GM21717 (cell line): Measurements from ENCODE around the gene AIRE.
"Not testable (repeated sequence)": the region's sequence is repeated elsewhere in the genome, so short reads cannot be mapped to it uniquely, and the experiment has no call there.

Source experiments
- ATAC-seq: cut with Tn5 transposase; IDR thresholded peaks from one replicate; pipeline ENCODE4 v1.9.1; 2021; ENCODE audit warnings: mild to moderate bottlenecking, moderate library complexity; ENCODE audit not compliant: unreplicated experiment

AIRE gene

DNA sequence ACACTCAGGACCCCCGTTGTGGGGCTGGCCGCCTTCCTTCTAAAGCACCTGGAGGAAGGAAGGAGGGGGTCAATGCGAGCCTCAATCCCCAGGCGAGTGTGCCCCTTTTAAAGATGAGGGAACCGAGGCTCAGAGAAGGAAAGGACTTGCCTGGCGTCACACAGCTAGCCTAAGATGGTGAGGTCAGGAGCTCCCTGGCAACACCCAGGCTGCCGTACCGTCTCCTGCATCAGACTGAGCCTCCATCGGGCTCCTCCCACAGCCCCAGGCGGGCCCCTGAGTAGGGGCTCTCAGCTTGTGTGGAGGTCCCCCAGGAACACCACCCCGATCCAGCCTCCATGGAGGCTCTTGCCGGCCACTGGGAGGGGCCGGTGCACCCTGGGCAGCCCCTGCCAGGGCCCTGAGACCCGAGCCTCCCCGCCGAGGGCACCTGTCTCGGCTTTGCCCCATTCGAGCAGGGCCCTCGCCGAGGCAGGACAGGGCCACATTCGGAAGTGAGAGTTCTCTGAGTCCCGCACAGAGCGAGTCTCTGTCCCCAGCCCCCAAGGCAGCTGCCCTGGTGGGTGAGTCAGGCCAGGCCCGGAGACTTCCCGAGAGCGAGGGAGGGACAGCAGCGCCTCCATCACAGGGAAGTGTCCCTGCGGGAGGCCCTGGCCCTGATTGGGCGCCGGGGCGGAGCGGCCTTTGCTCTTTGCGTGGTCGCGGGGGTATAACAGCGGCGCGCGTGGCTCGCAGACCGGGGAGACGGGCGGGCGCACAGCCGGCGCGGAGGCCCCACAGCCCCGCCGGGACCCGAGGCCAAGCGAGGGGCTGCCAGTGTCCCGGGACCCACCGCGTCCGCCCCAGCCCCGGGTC lies at the start of gene AIRE:
TSS of gene AIRE (plus strand) at position 739 of the 855 bp plus-strand sequence. CDS start 131 bp downstream, outside the sequence.
- no peak for ATAC-seq

DNA sequence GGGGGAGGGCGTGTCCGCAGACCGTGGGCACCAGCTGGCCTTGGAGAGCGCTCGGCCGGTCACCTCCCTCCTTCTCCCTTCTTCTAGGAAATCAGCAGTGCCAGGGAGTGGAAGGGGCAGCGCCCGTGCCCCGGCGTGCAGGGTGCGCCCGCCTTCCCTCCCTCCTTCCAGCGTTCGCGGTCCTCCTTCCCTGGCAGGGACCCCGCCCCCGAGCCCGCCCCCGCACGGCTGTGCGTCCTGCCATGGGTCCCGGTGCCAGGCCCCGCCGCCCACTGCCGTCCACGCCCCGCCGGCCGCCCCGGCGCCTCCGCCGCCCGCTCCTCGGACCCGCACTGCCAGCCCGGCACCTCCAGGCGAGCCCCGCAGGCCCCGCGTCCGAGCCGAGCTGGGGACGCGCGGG lies 45.3 kb upstream of the AIRE start:
- not testable (repeated sequence) for ATAC-seq

GRCh38 chr21:44240842-44241241 lies 44.8 kb upstream of the AIRE start, which contains the start of gene ICOSLG:
Gene ICOSLG, minus strand, starts transcription at chr21:44240943. Its CDS starts 126 bp downstream, at chr21:44240817.
- ATAC-seq: peak; percentile 47

- ATAC-seq: peak; percentile 29
These were observed 44.4 kb upstream of the AIRE start for GRCh38 chr21:44241281-44241680.

DNA sequence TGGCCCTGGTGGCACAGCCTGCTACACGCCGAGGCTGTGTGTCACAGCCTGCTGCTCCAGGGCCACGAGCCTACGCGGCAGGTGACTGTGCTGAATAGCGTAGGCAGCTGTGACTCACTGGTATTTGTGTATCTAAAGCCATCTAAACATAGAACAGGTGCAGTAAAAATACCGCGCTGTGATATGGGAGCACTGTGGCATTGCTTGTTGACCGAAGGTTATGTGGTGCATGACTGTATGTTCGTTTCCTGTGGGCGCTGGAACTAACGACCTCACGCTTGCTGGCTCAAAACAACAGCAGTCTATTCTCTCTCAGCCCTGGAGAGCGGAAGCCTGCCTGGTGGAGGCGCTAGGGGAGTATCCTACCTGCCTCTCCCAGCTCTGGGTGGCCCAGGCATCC lies 41.7 kb upstream of the AIRE start:
- peak; percentile 50 for ATAC-seq

GRCh38 chr21:44247904-44248303 lies 37.8 kb upstream of the AIRE start:
- ATAC-seq: not testable (repeated sequence)

DNA sequence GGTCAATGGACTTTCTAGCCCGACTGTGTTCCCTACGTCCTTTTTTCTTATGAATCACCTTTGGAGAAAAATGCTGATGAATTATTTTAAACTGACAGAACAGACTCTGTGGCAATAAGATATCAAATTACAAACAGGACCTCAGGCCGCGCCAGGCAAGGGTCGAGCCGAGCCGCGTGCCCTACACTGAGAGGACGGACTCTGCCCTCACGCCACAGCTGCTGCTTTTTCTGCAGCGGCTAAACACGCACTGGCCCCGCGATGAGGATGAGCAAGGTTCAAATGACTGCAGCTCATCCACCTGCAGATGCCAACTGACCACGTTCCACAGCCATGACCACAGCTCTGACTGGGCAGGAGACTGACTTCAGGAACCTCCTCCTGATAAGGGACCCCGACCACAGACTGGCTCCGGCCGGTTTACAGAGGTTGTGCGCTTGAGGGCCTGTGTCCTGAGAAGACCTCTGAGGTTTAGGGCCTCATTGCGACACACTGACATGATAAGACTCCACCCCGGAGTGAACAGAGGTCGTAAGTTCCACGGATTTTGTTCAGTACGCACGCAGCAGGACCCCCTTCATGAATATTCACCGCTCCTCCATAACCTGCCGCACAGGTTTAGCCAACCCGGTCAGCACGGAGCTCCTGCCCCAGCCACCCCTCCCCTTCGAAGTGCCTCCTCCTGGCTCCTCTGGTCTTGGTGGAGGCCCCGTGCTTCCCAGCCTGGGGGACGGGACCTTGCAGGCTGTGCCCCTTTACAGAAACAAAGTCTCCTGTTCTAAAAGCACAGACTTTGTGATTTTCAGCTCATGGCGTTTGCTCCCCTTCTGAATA lies 36.3 kb upstream of the AIRE start:
- not testable (repeated sequence) for ATAC-seq

GRCh38 chr21:44253832-44254710 lies 31.6 kb upstream of the AIRE start:
- no peak for ATAC-seq

- no peak for ATAC-seq
These were observed 30.1 kb upstream of the AIRE start for GRCh38 chr21:44255511-44255981.

DNA sequence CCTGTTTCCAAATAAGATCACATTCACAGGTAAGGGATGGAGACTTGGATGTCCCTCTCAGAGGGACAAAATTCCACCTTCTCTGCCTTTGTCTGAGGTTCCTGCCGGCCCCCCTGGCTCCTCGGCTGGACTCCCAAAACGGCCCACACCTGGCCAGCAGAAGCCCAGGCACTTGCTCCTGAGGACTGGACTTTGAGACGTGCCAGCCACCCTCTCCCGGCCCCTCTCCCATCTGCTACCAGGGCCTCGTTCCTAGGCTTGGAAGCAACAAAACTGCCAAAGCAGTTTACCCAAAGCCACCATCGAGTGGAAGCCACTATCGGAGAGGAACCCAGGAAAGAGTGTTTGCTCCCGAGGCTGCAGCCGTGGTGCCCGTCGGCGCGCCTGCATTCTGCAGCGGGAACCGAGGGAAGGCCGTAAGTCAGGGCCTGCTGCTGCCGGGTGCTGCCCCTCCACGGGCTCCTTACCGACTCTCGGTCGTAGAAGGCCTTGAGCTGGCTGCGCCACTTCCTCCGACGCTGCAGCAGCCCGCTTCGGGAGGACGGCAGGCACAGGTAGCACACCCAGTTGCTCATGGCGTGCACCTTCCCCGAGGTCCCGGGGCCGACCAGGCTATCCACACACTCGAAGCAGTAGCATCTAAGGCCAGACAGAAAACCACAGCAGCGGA lies 27.5 kb upstream of the AIRE start:
- no peak for ATAC-seq

GRCh38 chr21:44259082-44259705 lies 26.5 kb upstream of the AIRE start:
- ATAC-seq: no peak

DNA sequence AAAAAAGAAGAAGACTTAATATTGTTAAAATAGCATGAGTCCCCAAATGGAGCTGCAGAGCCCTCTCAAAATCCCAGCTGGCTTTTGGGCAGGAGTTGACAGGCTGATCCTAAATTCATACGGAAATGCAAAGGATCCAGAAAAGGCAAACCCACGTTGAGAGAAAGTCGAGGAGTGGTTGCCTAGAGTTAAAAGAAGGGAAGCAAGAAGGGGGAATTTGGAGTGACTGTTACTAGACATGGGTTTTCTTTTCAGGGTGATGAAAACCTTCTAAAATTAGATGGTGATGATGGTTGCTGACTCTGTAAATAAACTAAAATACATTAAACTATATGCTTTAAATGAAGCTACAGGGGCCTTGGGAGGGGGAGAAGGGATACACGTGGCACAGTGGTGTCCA lies 25.6 kb upstream of the AIRE start:
- ATAC-seq: no peak

DNA sequence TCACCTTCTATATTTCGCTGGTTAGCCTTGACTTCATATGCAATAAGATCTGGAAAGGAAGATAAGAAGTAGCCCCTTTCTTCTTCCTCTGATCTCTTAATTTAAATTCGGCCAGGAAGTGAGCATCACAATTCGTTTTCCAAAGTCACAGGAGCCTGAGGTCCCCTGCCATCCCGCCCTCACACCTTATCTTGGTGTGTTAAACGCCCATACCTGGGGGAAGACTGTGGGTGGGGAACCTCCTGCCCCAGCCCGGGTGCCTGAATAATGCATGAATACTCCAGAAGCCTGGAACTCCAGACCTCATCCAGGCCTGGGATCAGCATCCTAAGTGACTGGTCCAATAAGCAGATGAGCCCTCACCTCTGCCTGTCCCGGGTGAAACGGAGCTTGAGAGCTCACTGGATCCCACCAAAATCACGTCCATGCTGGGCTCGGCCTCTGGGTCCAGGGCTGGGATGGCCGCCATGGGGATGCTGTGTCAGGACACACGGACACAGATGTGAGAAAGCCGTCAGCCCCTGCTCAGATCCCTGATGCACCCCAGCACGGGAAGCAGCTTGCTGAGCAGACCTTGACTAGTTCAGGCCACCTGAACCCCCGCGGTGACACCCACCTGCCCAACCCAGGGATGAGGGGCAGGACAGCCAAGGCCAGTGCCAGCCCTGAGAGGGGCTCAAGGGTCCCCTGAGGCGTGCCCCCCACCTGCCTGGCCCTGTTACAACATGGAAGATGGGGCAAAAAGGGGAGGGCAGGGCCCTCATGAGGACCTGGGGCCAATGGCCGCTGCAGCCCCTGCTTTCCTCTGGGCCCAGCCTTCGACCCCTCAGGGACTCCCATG lies 24.7 kb upstream of the AIRE start:
- no peak for ATAC-seq

GRCh38 chr21:44261675-44262295 lies 23.9 kb upstream of the AIRE start, which contains the start of gene DNMT3L:
Gene DNMT3L, minus strand, starts transcription at chr21:44261897. Its CDS starts 638 bp downstream, at chr21:44261259.
- ATAC-seq: no peak

GRCh38 chr21:44262338-44263056 lies 23.2 kb upstream of the AIRE start:
- ATAC-seq: no peak

DNA sequence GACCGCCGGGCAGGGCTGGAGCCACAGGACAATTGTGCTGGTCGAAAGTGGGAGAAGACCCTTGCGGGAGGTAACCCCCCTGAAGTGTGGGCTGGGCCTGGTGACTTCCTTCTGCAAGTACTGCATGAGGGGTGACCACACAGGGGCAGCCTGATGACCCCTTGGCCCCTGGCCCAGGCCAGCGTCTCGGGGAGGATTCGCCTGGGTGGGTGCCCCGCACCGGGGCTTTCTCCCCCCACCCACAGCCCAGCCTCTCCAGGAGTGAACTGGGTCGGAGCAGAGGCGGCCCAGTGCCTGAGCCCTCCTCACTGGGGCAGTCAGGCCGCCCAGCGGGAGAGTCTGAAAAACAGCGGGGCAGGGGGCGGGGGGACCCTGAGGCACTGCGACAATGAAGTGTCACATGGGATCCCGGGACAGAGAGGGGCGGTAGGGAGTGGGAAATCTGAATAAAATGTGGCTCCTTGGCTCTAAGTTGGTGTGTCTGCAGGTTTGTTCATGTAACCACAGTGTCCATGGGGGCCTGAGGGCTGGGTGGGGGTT lies 22.4 kb upstream of the AIRE start:
- no peak for ATAC-seq

GRCh38 chr21:44263768-44264167 lies 21.9 kb upstream of the AIRE start:
- ATAC-seq: no peak
